Measurements from ENCODE around the gene EXOC4.

DNA sequence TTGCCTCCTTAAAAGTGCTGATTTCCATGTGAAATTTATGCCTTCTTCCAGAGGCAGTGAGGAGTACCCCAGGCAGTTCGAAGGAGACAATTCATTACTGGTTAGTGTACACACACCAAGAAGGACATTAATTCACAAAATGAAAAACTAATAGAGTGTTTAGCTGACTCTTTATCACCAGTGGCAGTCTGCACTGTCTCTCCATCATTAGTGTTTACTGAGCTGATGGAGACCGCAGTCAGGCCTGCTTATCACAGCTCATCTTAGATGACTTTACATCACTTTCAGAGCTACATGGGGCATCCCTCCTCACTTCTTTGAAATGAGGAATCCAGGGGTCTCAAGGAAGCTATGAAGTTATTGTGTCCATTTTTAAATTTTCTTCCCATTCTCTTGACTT is 718.7 kb downstream of the EXOC4 start:
- TF ChIP-seq GATA3 (IDR thresholded peaks at IDR 0.05; ENCODE audit: low read depth, low read length) (peak; percentile 73), GATA2 (IDR thresholded peaks at IDR 0.05; ENCODE audit: low read depth, low read length) (peak; percentile 70)

Data from SH-SY5Y (cell line).